NCI-H82 treated with DMSO at 0.1 percent for 48 hours (cell line): ENCODE data around the gene FAM53B.

Experiments
- DNase-seq: peaks from one replicate; lab custom pipeline; 2025; ENCODE audit not compliant: unreplicated experiment; lab: John Stamatoyannopoulos, UW

Gene FAM53B

DNA sequence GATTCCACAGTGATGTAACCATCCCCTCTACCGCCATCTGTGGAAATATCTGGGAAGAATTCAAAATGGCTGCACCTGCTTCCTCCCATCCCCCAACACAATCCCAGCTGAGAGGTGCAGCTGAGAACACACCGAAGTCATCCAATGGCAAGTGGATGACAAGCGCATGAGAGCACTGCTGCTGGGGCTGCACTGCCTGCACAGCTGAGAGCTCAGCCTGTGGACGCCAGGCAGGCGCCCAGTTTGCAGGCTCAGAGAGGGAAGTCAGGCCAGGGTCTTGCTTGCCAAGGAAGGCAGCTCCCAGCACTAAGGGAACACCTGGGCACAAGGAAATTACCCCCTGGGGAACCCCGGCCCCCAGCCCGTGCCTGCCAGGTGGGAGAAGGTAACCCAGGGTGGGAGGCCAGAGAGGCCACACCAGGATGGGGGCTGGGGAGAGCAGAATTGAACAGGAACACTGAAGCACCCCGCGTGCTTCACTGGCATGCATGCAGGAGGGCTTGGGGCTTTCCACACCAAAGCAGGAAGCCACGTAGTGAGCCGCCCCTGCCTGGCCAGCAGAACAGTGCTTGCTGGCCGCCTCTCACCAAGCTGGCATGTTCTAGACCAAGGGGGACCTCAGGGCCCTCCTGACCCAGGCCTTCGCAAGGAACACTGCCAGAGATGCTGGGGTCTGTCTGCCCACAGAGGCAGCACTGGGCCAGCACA, 46.2 kb downstream of the FAM53B start:
- DNase-seq, result no peak

DNA sequence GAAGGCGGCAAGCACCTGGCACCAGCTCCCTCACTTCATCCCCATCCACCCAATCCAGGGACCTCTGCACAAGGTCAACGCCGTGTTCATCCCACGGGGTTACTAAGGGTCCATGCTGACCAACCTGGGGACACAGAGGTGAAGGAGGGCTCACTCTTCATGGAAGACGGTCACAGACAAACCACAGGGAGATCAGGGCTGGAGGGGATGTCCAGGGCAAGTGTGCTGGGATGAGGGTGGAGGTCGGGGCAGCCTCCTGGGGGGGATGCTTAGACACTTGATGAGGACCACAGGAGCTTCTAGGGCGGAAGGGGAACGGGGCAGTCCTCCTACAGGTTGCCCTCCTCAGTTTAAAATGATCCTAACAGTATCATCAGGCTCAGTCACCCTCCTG, 46.7 kb downstream of the FAM53B start:
- no peak for DNase-seq

DNA sequence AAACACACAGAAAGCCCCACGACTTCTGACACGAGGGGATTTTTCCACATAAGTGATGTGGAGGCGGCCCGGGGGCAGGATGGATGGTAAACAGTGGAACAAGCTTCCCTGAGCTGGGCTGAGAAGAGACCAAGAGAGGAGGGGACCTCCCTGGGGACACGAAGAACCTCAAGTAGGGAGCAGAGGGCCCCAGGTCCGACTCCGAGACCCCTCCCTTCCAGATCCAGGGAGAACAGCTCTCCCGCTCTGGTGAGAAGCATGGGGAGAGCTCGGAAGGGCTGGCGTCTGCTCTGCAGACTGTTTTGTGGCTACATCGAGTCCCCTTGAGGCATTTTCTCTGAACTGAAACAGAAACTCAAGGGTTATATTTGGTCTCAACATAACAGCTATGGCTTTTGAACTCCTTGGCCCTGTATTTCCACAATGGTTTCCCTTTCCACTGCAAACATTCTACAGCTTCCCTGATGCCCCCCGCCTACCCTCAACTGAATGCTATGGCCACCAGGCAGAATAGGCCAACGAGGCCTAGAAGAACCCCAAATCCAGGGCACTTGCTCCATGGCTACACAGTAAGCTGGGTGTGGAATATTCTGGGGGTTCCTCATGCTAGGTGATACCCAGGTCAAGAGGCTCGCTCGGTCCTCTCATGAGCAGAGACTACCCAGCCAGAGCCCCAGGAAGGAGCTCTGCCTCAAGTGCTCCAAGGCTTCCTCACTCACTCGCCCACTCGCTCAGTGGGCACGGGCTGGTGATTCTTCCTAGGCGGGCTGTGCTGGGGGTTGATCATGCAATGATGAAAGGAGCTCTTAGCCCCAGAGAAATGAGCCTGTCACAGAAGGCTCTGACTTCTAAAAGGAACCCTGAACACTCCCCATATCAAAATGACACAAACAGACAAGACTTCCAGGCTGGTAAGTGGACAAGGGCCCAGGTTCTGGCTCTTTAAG, 47.5 kb downstream of the FAM53B start:
- DNase-seq, result no peak

GRCh38 chr10:124695259-124695658, 48.9 kb downstream of the FAM53B start:
- no peak for DNase-seq

DNA sequence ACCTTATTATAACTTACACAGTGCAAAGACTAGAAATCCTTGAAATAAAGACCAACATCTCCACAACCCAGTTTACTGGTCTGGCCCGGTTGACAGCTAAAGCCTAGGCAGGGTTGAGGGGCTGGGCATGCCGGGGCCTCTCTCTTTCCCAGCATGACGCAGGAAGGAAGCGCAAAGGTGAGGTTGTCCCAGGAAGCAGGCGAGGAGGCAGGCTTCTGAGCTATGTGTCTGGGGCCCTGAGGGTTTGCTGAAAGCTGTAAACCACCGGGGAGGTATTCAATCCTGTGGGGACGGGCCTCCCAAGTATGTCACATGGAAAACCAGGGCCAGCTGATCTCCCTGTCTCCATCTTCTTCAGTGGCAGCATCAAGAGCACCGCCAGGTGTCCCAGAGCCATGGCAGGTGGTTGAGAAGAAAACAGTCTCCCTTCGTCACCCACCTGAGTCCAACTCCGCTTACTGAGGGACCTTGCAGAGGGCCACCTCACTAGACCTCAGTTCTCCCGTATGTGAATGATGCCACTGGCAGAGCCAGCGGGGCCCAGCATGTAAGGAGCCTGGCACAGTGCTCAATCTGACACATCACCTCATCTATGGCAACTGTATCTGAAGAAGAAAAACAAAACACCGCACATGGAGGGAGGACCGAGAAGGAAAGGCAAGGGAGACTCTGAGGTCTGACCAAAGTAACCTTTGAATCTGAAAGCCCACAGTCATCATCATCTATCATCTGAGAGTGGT, 49.5 kb downstream of the FAM53B start:
- no peak for DNase-seq

GRCh38 chr10:124693801-124694416, 50.3 kb downstream of the FAM53B start:
- DNase-seq, result no peak

- no peak for DNase-seq
Observed at GRCh38 chr10:124693396-124693795, 50.8 kb downstream of the FAM53B start.

DNA sequence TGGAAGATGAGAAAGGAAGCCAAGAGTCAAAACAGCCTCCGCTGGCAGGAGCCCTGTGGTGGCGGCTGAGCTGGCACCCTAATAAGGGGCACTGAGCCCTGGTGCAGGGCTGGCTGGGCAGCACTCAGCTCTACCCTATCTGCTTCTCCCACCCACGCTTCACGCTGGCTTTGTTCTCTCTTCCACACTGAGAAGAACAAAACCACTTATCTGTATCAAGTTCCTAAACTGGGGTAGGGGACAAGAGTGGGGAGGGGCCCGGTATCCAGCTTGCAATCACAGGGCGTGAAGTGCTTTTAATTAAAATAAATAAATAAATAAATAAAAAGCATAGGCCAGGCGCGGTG, 52.1 kb downstream of the FAM53B start:
- DNase-seq, result no peak

- no peak for DNase-seq
Observed at GRCh38 chr10:124691421-124692099, 52.6 kb downstream of the FAM53B start.

DNA sequence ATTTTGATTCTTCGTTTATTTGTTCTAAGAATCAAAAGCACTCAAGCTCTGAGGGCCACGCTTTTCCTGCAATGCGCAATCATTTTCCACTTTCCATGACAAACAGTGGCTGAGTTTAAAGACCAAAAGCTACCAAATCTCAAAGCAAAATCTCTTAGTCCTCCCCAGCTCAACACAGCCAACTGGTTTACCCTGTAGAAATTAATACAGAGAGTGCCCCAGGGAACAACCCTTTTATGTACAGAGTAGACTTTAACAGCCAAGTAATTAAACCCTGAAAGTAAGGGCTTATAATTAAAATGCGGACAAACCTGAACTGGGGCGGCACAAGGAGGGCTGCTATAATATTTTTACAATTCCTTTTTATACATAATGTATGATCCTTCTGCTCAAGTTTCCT, 53.2 kb downstream of the FAM53B start:
- DNase-seq, result no peak

DNA sequence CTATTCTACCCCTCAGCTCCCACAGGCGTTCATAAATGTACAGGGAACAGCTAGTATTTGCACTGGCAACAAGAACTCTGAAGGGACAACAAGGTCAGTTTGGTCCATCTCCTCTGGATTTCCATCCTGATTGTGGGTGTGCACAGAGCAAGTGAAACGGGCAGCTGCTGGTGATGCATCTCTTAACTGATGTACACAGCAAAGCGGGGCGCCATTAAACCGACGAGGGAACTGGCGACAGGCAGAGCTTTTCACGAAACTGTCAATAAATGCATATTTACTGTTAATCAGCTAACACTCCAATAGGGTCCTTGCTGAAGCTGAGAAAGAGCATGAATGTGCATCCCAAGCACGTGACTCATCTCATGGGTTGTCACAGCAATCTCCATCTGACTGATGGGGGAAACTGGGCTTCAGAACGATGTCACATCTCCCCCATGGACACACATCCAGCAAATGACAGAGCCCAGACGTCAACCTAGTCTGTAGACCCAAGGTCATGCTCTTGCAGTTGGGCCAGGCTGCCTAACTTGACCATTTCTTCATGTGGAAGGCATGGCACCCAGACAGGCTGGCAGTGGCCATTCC, 54.2 kb downstream of the FAM53B start:
- no peak for DNase-seq

DNA sequence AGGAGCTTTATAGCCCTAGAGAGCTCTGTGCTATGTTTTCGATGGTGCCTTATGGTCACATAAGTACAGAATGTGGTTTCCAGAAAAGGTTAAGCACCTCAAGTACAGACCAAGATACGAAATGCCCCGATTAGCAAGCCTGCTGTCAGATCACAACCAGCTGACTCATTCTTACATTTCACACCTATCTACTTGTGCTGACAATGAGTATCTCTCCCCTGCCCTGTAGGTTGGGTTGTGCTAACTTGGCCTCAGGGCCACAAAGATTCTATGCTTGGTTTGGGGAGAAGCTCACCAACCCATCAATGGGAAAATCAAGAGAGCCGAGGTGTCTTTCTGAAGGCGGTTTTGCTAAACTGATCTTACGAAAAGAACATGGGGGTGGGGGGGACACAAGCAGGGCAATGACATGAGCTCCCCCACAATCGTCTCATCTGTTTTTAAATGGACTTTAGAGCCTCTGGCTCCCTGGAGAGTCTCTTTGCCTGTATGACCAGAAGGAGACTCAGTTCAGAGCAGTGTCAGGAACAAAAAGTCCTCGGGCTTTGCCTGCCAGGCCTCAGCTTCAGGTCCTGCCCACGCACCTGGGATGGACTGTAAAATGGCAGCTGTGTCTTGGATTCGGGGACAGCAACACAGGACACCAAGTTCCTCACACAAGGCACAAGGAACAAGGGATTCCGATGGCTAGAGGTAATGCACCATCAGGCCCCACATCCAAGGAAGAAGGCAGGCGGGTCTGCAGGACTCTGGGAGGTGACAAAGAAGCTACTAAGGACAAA, 55.1 kb downstream of the FAM53B start:
- no peak for DNase-seq

- no peak for DNase-seq
Observed at GRCh38 chr10:124688386-124688785, 55.8 kb downstream of the FAM53B start.

GRCh38 chr10:124686707-124687376, 57.3 kb downstream of the FAM53B start:
- DNase-seq, result no peak

GRCh38 chr10:124685261-124685660, 58.9 kb downstream of the FAM53B start:
- no peak for DNase-seq

GRCh38 chr10:124683814-124684213, 60.4 kb downstream of the FAM53B start:
- no peak for DNase-seq

DNA sequence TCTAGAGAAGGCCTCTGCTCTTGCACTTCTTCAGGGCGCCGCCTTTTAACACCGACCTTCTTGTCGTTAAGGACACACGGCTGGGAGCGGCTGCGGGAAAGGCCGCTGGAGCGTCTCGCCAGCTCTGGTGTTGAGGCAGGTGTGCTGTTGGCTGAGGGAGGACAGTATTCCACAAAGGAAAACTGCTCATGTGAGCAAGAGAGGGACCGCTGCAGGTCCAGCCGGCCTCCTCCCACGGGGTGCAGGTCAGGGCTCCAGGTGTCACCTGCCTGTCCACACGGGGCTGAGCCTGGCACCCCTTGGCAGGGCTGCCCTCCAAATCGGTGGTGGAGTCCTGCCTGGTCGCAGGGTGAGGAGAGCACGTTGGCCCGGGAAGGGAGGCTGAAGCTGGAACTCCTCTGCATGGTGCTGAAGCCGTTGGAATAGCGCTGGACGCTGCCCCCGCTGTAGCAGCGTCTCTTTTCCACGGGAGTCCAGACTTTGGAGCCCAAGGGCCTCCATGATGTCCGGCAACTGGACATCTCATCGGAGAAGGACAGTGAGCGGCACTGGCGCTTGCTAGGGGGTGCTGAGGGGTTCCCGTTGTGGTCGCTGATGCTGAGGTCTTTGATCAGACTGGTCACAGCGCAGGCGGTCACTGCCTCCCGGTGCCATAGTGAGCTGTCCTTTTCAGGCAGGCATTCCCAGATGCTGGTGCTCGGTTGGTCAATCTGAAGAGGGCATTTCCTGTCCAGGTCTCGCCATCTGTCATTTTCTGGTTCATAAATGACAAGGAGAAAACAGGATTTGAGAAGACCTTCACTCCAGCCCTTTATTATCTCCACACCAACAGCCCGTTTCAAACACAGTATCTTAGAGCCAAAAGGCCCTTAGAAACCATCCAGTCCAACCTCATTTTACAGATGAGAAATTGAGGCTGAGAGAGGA, 62.3 kb downstream of the FAM53B start:
- DNase-seq, result no peak

GRCh38 chr10:124681091-124681490, 63.1 kb downstream of the FAM53B start:
- no peak for DNase-seq
